SK-N-SH (cell line): ENCODE measurements around the gene CCDC107. TPM values are rescaled to one million over a fixed set of nuclear protein-coding genes. Genes with fewer than 3 reads are reported as not detected.
"Not testable (repeated sequence)": the region's sequence is repeated elsewhere in the genome, so short reads cannot be mapped to it uniquely, and the experiment has no call there.

Experiments used
- CTCF ChIA-PET: fragments of 300-600, 350-600 bp; formaldehyde crosslinking; extraction: SDS; loops from one replicate; lab custom pipeline; 2021; lab: Yijun Ruan, JAX
- POLR2A ChIA-PET: fragments of 350-600 bp; sonication (Branson Sonifier 250); formaldehyde crosslinking; extraction: SDS; loops from one replicate; lab custom pipeline; 2020; ENCODE audit warnings: antibody characterized with exemption, inconsistent platforms; lab: Yijun Ruan, JAX
- DNase-seq: peaks from one replicate; pipeline ENCODE4 v3.0.0; 2012
- H2AFZ ChIP-seq: fragments of 200-600 bp; sonication (generic); 2 replicates; pipeline ENCODE4 v1.8.1; 2016; ENCODE audit warnings: antibody characterized with exemption, mild to moderate bottlenecking, low read depth
- H3F3A ChIP-seq: fragments of 200-600 bp; sonication (generic); replicated peaks from 2 replicates; pipeline ENCODE3; 2016; ENCODE audit warnings: antibody characterized with exemption, mild to moderate bottlenecking; ENCODE audit not compliant: insufficient read depth
- H3K27ac ChIP-seq, 2 experiments: fragments of 200-500 bp in 1 of 2; fragments of 200-600 bp in 1 of 2; sonication (Bioruptor generic) in 1 of 2; sonication (generic), shearing (Covaris generic) in 1 of 2; 2 replicates each; pipeline versions ENCODE4 v1.5.1 to v1.6.1; 2014 to 2016; ENCODE audit warnings: low read depth in 2 of 2, inconsistent platforms in 1 of 2, low read length in 1 of 2, mild to moderate bottlenecking in 1 of 2, mixed read lengths in 1 of 2
- H3K27me3 ChIP-seq: fragments of 200-600 bp; sonication (generic), shearing (Covaris generic); 2 replicates; pipeline ENCODE4 v1.6.1; 2016; ENCODE audit warnings: mixed run types; ENCODE audit not compliant: insufficient read depth
- H3K36me3 ChIP-seq, 2 experiments: fragments of 200-500 bp in 1 of 2; fragments of 200-600 bp in 1 of 2; sonication (Bioruptor generic) in 1 of 2; sonication (generic) in 1 of 2; replicated peaks in 1 of 2; 2 replicates each; pipeline versions ENCODE3 to v1.5.1; 2014 to 2016; ENCODE audit warnings: low read length in 1 of 2, mild to moderate bottlenecking in 1 of 2; ENCODE audit not compliant: insufficient read depth in 2 of 2, control insufficient read depth in 1 of 2
- H3K4me1 ChIP-seq, 2 experiments: fragments of 200-500 bp in 1 of 2; fragments of 200-600 bp in 1 of 2; sonication (Bioruptor generic) in 1 of 2; sonication (generic), shearing (Covaris generic) in 1 of 2; 2 replicates each; pipeline versions ENCODE4 v1.5.1 to v1.6.1; 2014 to 2016; ENCODE audit warnings: low read depth in 1 of 2, low read length in 1 of 2, mixed run types in 1 of 2; ENCODE audit not compliant: insufficient read depth in 2 of 2, control insufficient read depth in 1 of 2
- H3K4me2 ChIP-seq: fragments of 200-600 bp; sonication (generic), shearing (Covaris generic); 2 replicates; pipeline ENCODE4 v1.6.1; 2017; ENCODE audit warnings: mixed run types
- H3K4me3 ChIP-seq, 2 experiments: fragments of 200-500 bp in 1 of 2; fragments of 200-600 bp in 1 of 2; sonication (Bioruptor generic) in 1 of 2; sonication (generic), shearing (Covaris generic) in 1 of 2; 2 replicates each; pipeline versions ENCODE4 v1.5.1 to v1.8.1; 2014 to 2016; ENCODE audit warnings: low read depth in 2 of 2, inconsistent platforms in 1 of 2, low read length in 1 of 2, mild to moderate bottlenecking in 1 of 2, mixed read lengths in 1 of 2, moderate library complexity in 1 of 2
- H3K79me2 ChIP-seq: fragments of 200-600 bp; sonication (generic); 2 replicates; pipeline ENCODE4 v1.8.1; 2017; ENCODE audit warnings: mild to moderate bottlenecking; ENCODE audit not compliant: insufficient read depth
- H3K9ac ChIP-seq: fragments of 200-600 bp; sonication (generic); 2 replicates; pipeline ENCODE4 v1.6.1; 2017; ENCODE audit warnings: mixed run types
- H3K9me2 ChIP-seq: fragments of 200-600 bp; sonication (generic); 2 replicates; pipeline ENCODE4 v1.6.1; 2017; ENCODE audit warnings: mixed run types
- H3K9me3 ChIP-seq: fragments of 200-600 bp; sonication (generic); 2 replicates; pipeline ENCODE4 v1.6.1; 2017; ENCODE audit warnings: mixed run types, mild to moderate bottlenecking, moderate library complexity
- H4K20me1 ChIP-seq: fragments of 200-600 bp; sonication (generic); 2 replicates; pipeline ENCODE4 v1.6.1; 2017; ENCODE audit warnings: mild to moderate bottlenecking, mixed run types; ENCODE audit not compliant: insufficient read depth
- CHD2 ChIP-seq: fragments of 150-350 bp; IDR thresholded peaks from 2 replicates; pipeline ENCODE4 v1.6.1; 2018; ENCODE audit warnings: low read length; ENCODE audit not compliant: partially characterized antibody
- FOXM1 ChIP-seq: IDR thresholded peaks from 2 replicates; pipeline ENCODE4 v1.4.0; 2012; ENCODE audit warnings: low read depth, mild to moderate bottlenecking
- IRF3 ChIP-seq: fragments of 150-350 bp; IDR thresholded peaks from 2 replicates; pipeline ENCODE4 v1.6.1; 2016; ENCODE audit warnings: mild to moderate bottlenecking, low read depth, low read length
- MAX ChIP-seq: IDR thresholded peaks from 2 replicates; pipeline ENCODE4 v1.4.0; 2012; ENCODE audit warnings: low read depth
- MXI1 ChIP-seq: IDR thresholded peaks from 2 replicates; pipeline ENCODE4 v1.6.1; 2012; ENCODE audit warnings: mild to moderate bottlenecking, low read depth, low read length, improper control_type of control experiment
- PBX3 ChIP-seq: IDR thresholded peaks from 2 replicates; pipeline ENCODE4; 2012
- POLR2AphosphoS5 ChIP-seq: IDR thresholded peaks from 2 replicates; pipeline ENCODE4 v1.6.1; 2012; ENCODE audit warnings: low read depth, low read length
- RAD21 ChIP-seq: IDR thresholded peaks from 2 replicates; pipeline ENCODE4 v1.6.1; 2012; ENCODE audit warnings: mild to moderate bottlenecking, low read length
- RCOR1 ChIP-seq: fragments of 150-350 bp; IDR thresholded peaks from 2 replicates; pipeline ENCODE4 v1.6.1; 2017; ENCODE audit warnings: antibody characterized with exemption, low read length
- RFX5 ChIP-seq: IDR thresholded peaks from 2 replicates; pipeline ENCODE4 v1.6.1; 2012; ENCODE audit warnings: mild to moderate bottlenecking, improper control_type of control experiment, low read length
- ZBTB33 ChIP-seq: IDR thresholded peaks from 2 replicates; pipeline ENCODE4 v1.4.0; 2012; ENCODE audit warnings: low read depth, borderline replicate concordance
- WGBS: methylation state at CpG from one replicate; pipeline ENCODE4 v1.1.6; 2017; ENCODE audit warnings: low lambda C conversion rate; 5-methylcytosine and 5-hydroxymethylcytosine counted together
- polyA plus RNA-seq, 3 experiments: library from polyadenylated mRNA; depleted of rRNA; stranded (reverse); fragments of >200 nt; gene quantifications; 2 replicates each; pipeline ENCODE4 v1.2.3, GENCODE V29; 2012

The CCDC107 gene
- polyA plus RNA-seq, 1 of the 3 experiments (the other 2 are of a cell fraction), result 22.0 TPM

GRCh38 chr9:35638751-35639150 is 19.3 kb upstream of the CCDC107 start:
- CTCF ChIA-PET, H3K9me3 ChIP-seq, H3K36me3 ChIP-seq, POLR2A ChIA-PET, H3K27me3 ChIP-seq, H3K4me1 ChIP-seq, DNase-seq, H2AFZ ChIP-seq, H3F3A ChIP-seq, H3K79me2 ChIP-seq, H3K4me2 ChIP-seq, H3K9ac ChIP-seq, H4K20me1 ChIP-seq, H3K27ac ChIP-seq, H3K9me2 ChIP-seq, H3K4me3 ChIP-seq: not testable (repeated sequence)
- WGBS, result 86% methylated on average over 6 of the region's 8 CpGs

GRCh38 chr9:35639225-35639624 is 18.9 kb upstream of the CCDC107 start:
- H3K4me1 ChIP-seq, H3F3A ChIP-seq, H3K27ac ChIP-seq, H3K27me3 ChIP-seq, H3K9ac ChIP-seq, H3K9me2 ChIP-seq, H3K4me2 ChIP-seq, H2AFZ ChIP-seq, H4K20me1 ChIP-seq, H3K9me3 ChIP-seq, DNase-seq, H3K36me3 ChIP-seq, H3K79me2 ChIP-seq, POLR2A ChIA-PET, H3K4me3 ChIP-seq: not testable (repeated sequence)
- CTCF ChIA-PET, result interaction anchor here (1.5 kb wide), 1 partner anchor 28 kb away, joined by 5 read pairs; no protein-coding TSS in a partner anchor
- 100% methylated on average over 1 of the region's 1 CpG for WGBS

- Histone ChIP-seq H3K36me3 (no peaks in the 10 kb centered on the region), H3K9me3 (no peaks in the 10 kb centered on the region), H3K27me3 (no peaks in the 10 kb centered on the region), H3K9me2 (no peaks in the 10 kb centered on the region), H3K27ac (no peak overlapping the region), H3K9ac (no peak overlapping the region), H2AFZ (no peak overlapping the region), H3K4me3 (no peak overlapping the region), H3K4me2 (no peak overlapping the region), H3F3A (no peaks in the 10 kb centered on the region), H3K79me2 (no peaks in the 10 kb centered on the region), H3K4me1 (no peaks in the 10 kb centered on the region), H4K20me1 (no peaks in the 10 kb centered on the region)
- DNase-seq, result no peak
- WGBS, result 76% methylated on average over 1 of the region's 1 CpG
- POLR2A ChIA-PET, result no interaction called here
- TF ChIP-seq MAX (no peak), ZBTB33 (no peak), CHD2 (no peak), RFX5 (no peak), FOXM1 (no peak), IRF3 (no peak), POLR2AphosphoS5 (no peak), MXI1 (no peak), RCOR1 (no peak), RAD21 (no peak), PBX3 (no peak)
- CTCF ChIA-PET, result interaction anchor here (1.5 kb wide), 1 partner anchor 28 kb away, joined by 5 read pairs; no protein-coding TSS in a partner anchor
These were observed 18.5 kb upstream of the CCDC107 start for GRCh38 chr9:35639631-35640030.

GRCh38 chr9:35640431-35640830 is 17.7 kb upstream of the CCDC107 start:
- DNase-seq, H3K9ac ChIP-seq, H3K4me2 ChIP-seq, H3K36me3 ChIP-seq, H3K4me1 ChIP-seq, H2AFZ ChIP-seq, POLR2A ChIA-PET, H3K27me3 ChIP-seq, H4K20me1 ChIP-seq, H3F3A ChIP-seq, H3K9me3 ChIP-seq, H3K4me3 ChIP-seq, H3K79me2 ChIP-seq, H3K27ac ChIP-seq, H3K9me2 ChIP-seq: not testable (repeated sequence)
- CTCF ChIA-PET, result interaction anchor here (1.5 kb wide), 1 partner anchor 29 kb away, joined by 5 read pairs; no protein-coding TSS in a partner anchor
- 92% methylated on average over 15 of the region's 15 CpGs for WGBS
